ENCODE measurements around the gene ETAA1. TPM values are rescaled to one million over a fixed set of nuclear protein-coding genes. Genes with fewer than 3 reads are reported as not detected.

ETAA1 gene
- total RNA-seq: 12.3 and 18.5 TPM in 2 replicates

GRCh38 chr2:67397143-67397986 lies at the start of gene ETAA1:
ETAA1 (plus strand) TSS chr2:67397333; CDS start chr2:67397449, 116 bp downstream.

